ENCODE measurements around the gene DHRS7B. TPM values are rescaled to one million over a fixed set of nuclear protein-coding genes. Genes with fewer than 3 reads are reported as not detected.
A peak's percentile ranks its signal among the peaks of the same experiment; 100 is the strongest.

The DHRS7B gene
- total and polyA plus RNA-seq, 8 donors: 7.3 to 30.4 (median 12.8) TPM

DNA sequence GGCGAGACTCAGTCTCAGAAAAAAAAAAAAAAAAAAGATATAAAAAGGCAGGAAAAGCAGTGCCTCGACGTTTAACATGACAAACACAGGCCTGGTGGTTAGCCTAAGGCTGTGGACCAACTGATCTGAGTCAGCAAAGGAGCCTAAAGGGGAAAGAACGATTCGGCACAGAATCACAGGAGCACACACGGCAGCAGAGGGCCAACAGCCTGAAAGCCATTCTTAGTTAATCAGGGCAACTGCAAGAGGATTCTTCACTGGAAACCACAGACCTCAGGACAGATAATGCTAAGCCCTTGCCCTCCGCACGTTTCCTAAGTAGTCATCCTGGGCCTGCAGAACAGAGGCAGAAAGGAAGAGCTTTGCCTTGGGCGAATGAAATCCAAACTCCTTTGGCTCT, 72.5 kb downstream of the DHRS7B start:
- no peak for DNase-seq
- peak in 3 of 4 donors; percentile 5 to 51 (median 25) for ATAC-seq
- no peak for FAIRE-seq
- peaks cover 0 to 13% (median 12%) of the 10 kb centered on the region in 3 donors for H3K36me3 ChIP-seq
- TF ChIP-seq, protein P1, sequence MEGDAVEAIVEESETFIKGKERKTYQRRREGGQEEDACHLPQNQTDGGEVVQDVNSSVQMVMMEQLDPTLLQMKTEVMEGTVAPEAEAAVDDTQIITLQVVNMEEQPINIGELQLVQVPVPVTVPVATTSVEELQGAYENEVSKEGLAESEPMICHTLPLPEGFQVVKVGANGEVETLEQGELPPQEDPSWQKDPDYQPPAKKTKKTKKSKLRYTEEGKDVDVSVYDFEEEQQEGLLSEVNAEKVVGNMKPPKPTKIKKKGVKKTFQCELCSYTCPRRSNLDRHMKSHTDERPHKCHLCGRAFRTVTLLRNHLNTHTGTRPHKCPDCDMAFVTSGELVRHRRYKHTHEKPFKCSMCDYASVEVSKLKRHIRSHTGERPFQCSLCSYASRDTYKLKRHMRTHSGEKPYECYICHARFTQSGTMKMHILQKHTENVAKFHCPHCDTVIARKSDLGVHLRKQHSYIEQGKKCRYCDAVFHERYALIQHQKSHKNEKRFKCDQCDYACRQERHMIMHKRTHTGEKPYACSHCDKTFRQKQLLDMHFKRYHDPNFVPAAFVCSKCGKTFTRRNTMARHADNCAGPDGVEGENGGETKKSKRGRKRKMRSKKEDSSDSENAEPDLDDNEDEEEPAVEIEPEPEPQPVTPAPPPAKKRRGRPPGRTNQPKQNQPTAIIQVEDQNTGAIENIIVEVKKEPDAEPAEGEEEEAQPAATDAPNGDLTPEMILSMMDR (IDR thresholded peaks at IDR 0.05): no peak
- H3K9me3 ChIP-seq: no peaks in the 10 kb centered on the region
- H3K27ac ChIP-seq: no peak overlapping the region
- no peaks in the 10 kb centered on the region for H3K27me3 ChIP-seq
- WGBS, 2 donors: 78 to 82% methylated on average over 9 of the region's 9 CpGs
- intact Hi-C loops (cut with DNase I): no loop called here
- no peak overlapping the region for H3K4me3 ChIP-seq
- no peaks in the 10 kb centered on the region for H3K4me1 ChIP-seq

DNA sequence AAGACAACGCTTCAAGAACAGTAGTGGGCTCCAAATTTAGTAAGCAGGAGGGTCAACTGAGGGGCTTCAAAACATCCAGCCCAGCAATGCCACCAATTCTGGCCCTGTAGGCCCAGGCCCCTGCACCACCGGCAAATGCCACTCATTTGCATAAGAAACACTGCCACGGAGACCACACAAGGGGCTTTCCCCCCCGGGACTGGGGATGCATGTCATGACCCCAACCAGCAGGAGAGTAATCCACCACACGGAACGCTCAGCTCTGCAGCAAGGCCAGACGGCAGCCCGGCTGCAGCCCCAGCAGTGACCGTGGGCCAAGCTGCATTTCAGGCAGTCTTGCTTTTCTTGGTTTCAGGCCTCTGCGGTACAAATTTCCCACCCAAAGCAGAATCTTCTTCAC, 73.1 kb downstream of the DHRS7B start:
- peaks cover 0 to 13% (median 12%) of the 10 kb centered on the region in 3 donors for H3K36me3 ChIP-seq
- FAIRE-seq (no peak), DNase-seq (no peak), ATAC-seq (no peak)
- H3K4me3 ChIP-seq: no peak overlapping the region
- TF ChIP-seq, protein P1 (IDR thresholded peaks at IDR 0.05): no peak
- intact Hi-C loops (cut with DNase I): no loop called here
- WGBS, 2 donors: 86 to 89% methylated on average over 10 of the region's 10 CpGs
- H3K9me3 ChIP-seq: no peaks in the 10 kb centered on the region
- no peak overlapping the region for H3K27ac ChIP-seq
- no peaks in the 10 kb centered on the region for H3K4me1 ChIP-seq
- H3K27me3 ChIP-seq: no peaks in the 10 kb centered on the region

DNA sequence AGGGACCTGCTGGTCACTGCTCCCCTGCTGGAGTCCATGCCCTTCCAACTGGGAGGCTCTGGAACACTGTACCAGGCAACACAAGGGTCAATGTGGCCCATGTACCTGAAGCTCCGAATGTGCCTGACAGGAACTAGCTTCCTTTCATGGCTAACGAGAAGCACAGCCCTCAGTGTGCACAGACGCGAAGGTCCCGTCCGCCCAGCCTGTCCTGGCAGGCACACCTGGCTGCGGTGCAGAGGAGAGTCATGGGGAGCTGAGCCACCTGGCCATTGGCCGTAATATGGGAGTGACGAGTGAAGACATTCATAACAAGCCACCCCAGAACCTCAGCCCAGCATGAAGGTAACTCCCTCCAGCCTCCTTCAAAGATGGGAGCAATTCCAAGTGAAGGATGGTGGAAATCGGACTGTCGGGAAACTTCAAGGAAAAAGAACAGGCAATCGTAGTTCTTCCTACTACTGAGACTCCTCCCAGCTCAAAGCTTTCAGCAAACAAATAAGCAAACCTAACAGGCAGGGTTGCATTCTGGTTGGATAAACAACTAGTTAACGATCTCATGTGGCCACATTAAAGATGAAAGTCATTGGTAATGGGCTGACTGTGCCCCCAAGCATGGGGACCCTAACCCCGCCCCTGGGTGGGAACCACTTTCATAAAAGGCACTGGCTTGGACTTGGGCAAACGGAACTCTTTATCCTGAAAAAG, 74.0 kb downstream of the DHRS7B start:
- Histone ChIP-seq H3K4me3 (no peak overlapping the region), H3K4me1 (no peaks in the 10 kb centered on the region), H3K27me3 (no peaks in the 10 kb centered on the region), H3K9me3 (no peaks in the 10 kb centered on the region), H3K27ac (no peak overlapping the region), H3K36me3 (peaks cover 0 to 13% (median 12%) of the 10 kb centered on the region in 3 donors)
- FAIRE-seq (no peak), ATAC-seq (peak in 2 of 4 donors; percentile 28 to 61), DNase-seq (peak in 1 of 6 donors; percentile 21)
- 66 to 68% methylated on average over 15 of the region's 15 CpGs for WGBS, 2 donors
- intact Hi-C loops (cut with DNase I): no loop called here
- TF ChIP-seq, protein P1 (IDR thresholded peaks at IDR 0.05): no peak

DNA sequence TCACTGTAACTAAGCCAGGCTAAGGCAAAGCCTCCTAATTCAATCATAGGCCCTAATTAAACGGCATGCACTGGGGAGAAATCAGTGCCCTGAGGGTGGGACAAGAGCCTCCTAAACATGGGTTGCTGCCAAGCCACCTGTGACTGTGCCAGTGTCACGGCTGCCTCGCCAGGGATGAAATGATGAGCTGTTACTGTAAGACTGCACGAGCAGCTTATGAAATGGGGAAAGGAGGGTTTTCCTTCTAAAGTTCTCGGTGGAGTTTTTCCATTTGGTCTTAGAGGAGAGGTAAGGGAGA, 74.5 kb downstream of the DHRS7B start:
- ATAC-seq: no peak
- no peaks in the 10 kb centered on the region for H3K4me1 ChIP-seq
- no peak for FAIRE-seq
- WGBS, 2 donors: 51% methylated on average over 5 of the region's 5 CpGs
- DNase-seq: no peak
- H3K27me3 ChIP-seq: no peaks in the 10 kb centered on the region
- H3K4me3 ChIP-seq: no peak overlapping the region
- no peak overlapping the region for H3K27ac ChIP-seq
- peaks cover 0 to 13% (median 12%) of the 10 kb centered on the region in 3 donors for H3K36me3 ChIP-seq
- no peaks in the 10 kb centered on the region for H3K9me3 ChIP-seq
- TF ChIP-seq, protein P1 (IDR thresholded peaks at IDR 0.05): no peak
- intact Hi-C loops (cut with DNase I): no loop called here

DNA sequence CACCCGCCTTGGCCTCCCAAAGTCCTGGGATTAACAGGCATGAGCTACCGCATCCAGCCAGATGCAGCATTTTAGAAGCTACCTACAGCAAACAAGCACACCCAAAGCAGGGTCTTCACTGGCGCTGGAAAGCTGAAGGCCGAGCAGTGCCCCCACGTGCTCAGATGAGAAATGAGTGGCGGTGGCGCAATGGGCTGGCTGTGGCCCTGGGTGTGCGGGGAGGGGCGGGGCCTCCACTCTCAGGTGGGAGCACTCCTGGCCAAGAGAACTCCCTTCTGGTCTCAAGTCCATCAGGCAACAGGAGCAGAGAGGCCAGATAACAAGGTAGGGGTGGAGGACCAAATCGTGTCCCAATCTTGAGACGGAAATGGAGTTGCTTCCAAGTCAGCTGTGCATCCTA, 75.1 kb downstream of the DHRS7B start:
- Histone ChIP-seq H3K27ac (no peak overlapping the region), H3K27me3 (no peaks in the 10 kb centered on the region), H3K4me1 (no peaks in the 10 kb centered on the region), H3K4me3 (no peak overlapping the region), H3K9me3 (no peaks in the 10 kb centered on the region), H3K36me3 (peaks cover 0 to 13% (median 12%) of the 10 kb centered on the region in 3 donors)
- 92 to 93% methylated on average over 11 of the region's 11 CpGs for WGBS, 2 donors
- intact Hi-C loops (cut with DNase I): no loop called here
- TF ChIP-seq, protein P1 (IDR thresholded peaks at IDR 0.05): no peak
- DNase-seq (no peak), FAIRE-seq (no peak), ATAC-seq (no peak)

Measured in pancreas (tissue), 10 donors.